ENCODE results near the gene THEMIS.
A peak's percentile ranks its signal among the peaks of the same experiment; 100 is the strongest.

Gene THEMIS

DNA sequence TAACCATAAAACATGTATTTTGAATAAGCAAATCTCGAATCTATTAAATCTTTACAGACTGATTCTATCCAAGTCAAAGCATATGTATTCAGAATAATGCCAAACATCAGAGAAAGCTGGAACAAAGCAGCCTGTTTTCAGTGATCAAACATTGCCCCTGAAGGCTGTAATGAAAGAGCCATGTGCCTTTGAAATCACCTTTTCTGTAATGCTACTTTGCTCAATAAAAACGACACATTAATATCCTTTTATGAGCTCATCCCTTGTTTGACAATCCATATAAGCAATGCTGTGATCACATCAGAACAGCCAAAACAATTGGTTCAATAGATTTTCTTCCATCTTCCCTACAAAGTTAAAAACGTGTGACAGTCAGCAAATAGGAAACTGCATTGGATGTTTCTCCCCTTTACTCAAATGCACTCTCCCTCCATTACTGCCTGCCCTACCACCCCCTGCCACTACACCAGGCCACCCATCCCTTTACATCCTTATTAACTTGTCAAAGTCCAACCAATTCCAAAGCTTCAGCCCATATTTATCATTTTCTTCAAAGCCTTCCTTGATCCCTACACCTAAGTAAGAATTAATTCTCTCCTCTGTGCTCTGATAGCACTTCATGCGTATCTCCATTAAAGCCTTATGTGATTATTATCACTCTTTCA is 42.0 kb downstream of the THEMIS start:
- no peak for DNase-seq (ENCODE audit: insufficient read length)
- FAIRE-seq: peak; percentile 5
- TF ChIP-seq TAF1 (IDR thresholded peaks at IDR 0.05; ENCODE audit: borderline replicate concordance, low read depth, low read length) (no peak), POLR2A (IDR thresholded peaks at IDR 0.05; ENCODE audit: low read depth, low read length) (no peak), POLR2AphosphoS5 (IDR thresholded peaks at IDR 0.05; ENCODE audit: low read depth, low read length) (no peak)

DNA sequence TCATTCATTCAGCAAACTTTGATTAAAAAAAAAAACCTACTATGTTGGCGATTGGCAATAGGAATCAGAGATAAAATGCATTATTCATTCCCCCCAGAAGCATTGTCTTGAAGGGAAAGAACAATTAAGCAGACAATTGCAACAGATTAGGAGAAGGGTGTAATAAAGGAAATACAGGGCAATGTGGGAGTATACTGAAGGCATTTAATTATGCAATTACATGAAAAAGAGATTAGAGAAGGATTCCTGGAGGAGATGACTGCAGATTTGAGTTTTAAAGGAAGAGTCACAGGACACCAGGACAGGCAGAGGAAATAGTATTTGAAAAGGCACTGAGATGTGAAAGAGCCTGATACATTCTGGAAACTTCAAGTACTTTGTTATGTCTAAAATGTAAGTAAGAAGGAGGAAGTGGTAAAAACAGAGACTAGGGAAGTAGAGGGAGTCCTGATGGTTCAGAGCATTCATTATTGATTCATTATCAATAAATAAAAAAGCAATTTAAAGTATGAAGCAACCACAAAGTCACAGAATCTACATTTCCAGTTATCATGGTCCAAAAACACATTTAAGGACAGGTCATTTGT is 43.7 kb downstream of the THEMIS start:
- DNase-seq (ENCODE audit: insufficient read length) (no peak), FAIRE-seq (no peak)
- TF ChIP-seq POLR2AphosphoS5 (IDR thresholded peaks at IDR 0.05; ENCODE audit: low read depth, low read length) (no peak), POLR2A (IDR thresholded peaks at IDR 0.05; ENCODE audit: low read depth, low read length) (no peak), TAF1 (IDR thresholded peaks at IDR 0.05; ENCODE audit: borderline replicate concordance, low read depth, low read length) (no peak)

DNA sequence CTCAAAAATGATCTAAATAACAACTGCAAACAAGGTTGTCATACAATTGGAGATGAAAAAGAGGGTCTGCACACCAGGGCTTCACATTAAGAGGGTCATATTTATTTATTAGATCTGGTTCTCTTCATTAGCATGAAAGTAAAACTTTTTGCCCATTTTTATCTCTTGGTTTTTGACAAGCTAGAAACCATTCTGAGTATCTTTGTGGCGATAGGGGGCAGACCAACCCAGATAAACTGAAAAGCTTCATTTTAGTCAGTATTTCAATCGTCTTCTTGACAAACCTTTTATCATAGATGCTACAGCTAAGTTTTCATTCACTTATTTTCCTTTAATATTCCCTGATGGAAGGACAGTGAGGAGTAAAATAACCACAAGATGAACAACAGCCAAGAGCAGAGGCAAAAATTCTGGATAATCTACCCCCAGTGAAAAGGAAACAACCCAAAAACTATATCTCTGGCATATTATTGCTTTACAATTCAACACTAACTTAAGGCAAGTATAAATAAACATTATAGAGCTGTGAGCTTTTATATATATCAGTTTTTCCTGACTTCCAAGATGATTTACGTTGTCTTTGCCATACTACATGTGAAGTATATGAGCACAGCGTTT is 45.2 kb downstream of the THEMIS start:
- TF ChIP-seq POLR2A (IDR thresholded peaks at IDR 0.05; ENCODE audit: low read depth, low read length): no peak
- TF ChIP-seq POLR2AphosphoS5 (IDR thresholded peaks at IDR 0.05; ENCODE audit: low read depth, low read length): no peak
- TF ChIP-seq TAF1 (IDR thresholded peaks at IDR 0.05; ENCODE audit: borderline replicate concordance, low read depth, low read length): no peak
- no peak for DNase-seq (ENCODE audit: insufficient read length)
- FAIRE-seq: no peak

DNA sequence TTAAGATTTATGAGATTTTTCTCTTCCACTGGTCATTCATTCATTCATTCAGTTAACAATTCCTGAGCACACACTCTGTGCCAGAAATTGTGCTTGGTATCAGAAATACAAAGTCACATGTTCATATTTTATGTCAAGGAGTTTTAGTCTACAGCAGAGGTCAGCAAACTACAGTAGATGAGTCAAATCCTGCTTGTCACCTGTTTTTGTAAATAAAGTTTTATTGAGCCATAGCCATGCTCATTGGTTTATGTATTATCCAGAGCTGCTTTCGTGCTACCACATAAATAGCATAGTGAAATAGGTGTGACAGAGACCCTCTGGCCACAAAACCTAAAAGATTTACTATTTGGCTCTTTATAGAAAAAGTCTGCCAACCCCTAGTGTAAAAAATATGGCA is 46.8 kb downstream of the THEMIS start:
- DNase-seq (ENCODE audit: insufficient read length) (no peak), FAIRE-seq (no peak)
- TF ChIP-seq POLR2A (IDR thresholded peaks at IDR 0.05; ENCODE audit: low read depth, low read length): no peak
- TF ChIP-seq POLR2AphosphoS5 (IDR thresholded peaks at IDR 0.05; ENCODE audit: low read depth, low read length): no peak
- TF ChIP-seq TAF1 (IDR thresholded peaks at IDR 0.05; ENCODE audit: borderline replicate concordance, low read depth, low read length): no peak

DNA sequence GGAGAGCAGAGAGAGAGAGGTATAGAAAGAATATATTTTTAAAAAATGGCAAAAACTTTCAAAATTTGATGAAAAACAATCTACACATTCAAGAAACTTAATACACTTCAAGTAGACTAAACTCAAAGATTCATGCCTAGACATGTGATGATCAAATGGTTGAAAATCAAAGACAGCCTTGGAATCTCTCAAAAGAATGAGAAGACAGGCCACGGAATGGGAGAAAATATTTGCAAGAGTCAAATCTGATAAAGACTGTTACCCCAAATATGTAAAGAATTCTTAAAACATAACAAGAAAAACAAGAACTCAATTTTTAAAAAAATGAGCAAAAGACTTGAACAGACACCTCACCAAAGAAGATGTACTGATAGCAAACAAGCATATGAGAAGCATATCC is 49.7 kb downstream of the THEMIS start:
- FAIRE-seq: no peak
- DNase-seq (ENCODE audit: insufficient read length): no peak
- TF ChIP-seq POLR2A (IDR thresholded peaks at IDR 0.05; ENCODE audit: low read depth, low read length) (no peak), POLR2AphosphoS5 (IDR thresholded peaks at IDR 0.05; ENCODE audit: low read depth, low read length) (no peak), TAF1 (IDR thresholded peaks at IDR 0.05; ENCODE audit: borderline replicate concordance, low read depth, low read length) (no peak)

DNA sequence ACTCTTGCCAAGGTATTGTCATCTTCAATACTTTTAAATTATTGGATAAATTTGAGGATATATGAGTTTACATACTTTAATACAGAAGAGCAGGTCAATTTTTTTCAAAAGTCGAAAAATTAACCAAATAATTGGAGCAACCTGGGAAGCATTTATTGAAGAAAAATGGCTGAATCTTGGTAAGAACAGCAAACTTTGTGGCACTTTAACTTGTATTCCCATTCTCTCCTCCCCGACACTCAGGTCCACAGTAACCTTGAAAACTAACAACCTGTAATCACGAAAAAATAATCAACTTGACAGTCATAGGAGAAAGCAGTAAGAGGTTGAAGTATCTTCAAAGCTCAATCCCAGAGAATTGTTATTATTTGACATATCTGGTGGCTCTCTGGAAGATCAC is 55.6 kb downstream of the THEMIS start:
- TF ChIP-seq POLR2AphosphoS5 (IDR thresholded peaks at IDR 0.05; ENCODE audit: low read depth, low read length): no peak
- TF ChIP-seq TAF1 (IDR thresholded peaks at IDR 0.05; ENCODE audit: borderline replicate concordance, low read depth, low read length): no peak
- no peak for TF ChIP-seq POLR2A (IDR thresholded peaks at IDR 0.05; ENCODE audit: low read depth, low read length)
- FAIRE-seq: no peak
- DNase-seq (ENCODE audit: insufficient read length): no peak

GRCh38 chr6:127844529-127844928 is 56.3 kb downstream of the THEMIS start:
- DNase-seq (ENCODE audit: insufficient read length): no peak
- no peak for FAIRE-seq
- TF ChIP-seq POLR2A (IDR thresholded peaks at IDR 0.05; ENCODE audit: low read depth, low read length) (no peak), TAF1 (IDR thresholded peaks at IDR 0.05; ENCODE audit: borderline replicate concordance, low read depth, low read length) (no peak), POLR2AphosphoS5 (IDR thresholded peaks at IDR 0.05; ENCODE audit: low read depth, low read length) (no peak)

DNA sequence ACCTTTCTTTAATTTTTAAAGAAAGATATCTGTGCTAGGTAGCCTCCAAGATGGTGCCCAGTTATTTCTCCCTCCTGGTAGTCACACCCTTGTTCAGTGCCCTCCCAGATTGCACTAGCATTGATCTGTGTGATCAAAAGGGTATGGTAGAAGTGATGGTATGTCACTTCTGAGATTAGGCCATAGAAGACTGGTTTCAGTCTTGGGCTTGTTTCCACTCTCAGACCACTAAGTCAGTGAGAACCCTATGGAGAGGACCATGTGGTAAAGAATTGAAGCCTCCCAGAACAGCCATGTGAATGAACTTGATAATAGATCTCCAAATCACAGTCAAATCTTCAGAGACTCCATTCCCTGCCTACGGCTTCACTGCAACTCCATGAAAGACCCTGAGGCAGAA is 57.3 kb downstream of the THEMIS start:
- FAIRE-seq: no peak

GRCh38 chr6:127842562-127842961 is 58.3 kb downstream of the THEMIS start:
- no peak for TF ChIP-seq POLR2A (IDR thresholded peaks at IDR 0.05; ENCODE audit: low read depth, low read length)
- no peak for FAIRE-seq
- DNase-seq (ENCODE audit: insufficient read length): no peak

More for the DNA sequence above, 57.3 kb downstream of the THEMIS start:
- TF ChIP-seq POLR2AphosphoS5 (IDR thresholded peaks at IDR 0.05; ENCODE audit: low read depth, low read length): no peak
- no peak for TF ChIP-seq TAF1 (IDR thresholded peaks at IDR 0.05; ENCODE audit: borderline replicate concordance, low read depth, low read length)
- TF ChIP-seq POLR2A (IDR thresholded peaks at IDR 0.05; ENCODE audit: low read depth, low read length): no peak
- DNase-seq (ENCODE audit: insufficient read length): no peak

GRCh38 chr6:127841811-127842210 is 59.0 kb downstream of the THEMIS start:
- no peak for DNase-seq (ENCODE audit: insufficient read length)
- TF ChIP-seq POLR2AphosphoS5 (IDR thresholded peaks at IDR 0.05; ENCODE audit: low read depth, low read length): no peak
- no peak for TF ChIP-seq POLR2A (IDR thresholded peaks at IDR 0.05; ENCODE audit: low read depth, low read length)
- TF ChIP-seq TAF1 (IDR thresholded peaks at IDR 0.05; ENCODE audit: borderline replicate concordance, low read depth, low read length): no peak
- no peak for FAIRE-seq

- no peak for TF ChIP-seq POLR2AphosphoS5 (IDR thresholded peaks at IDR 0.05; ENCODE audit: low read depth, low read length)
- no peak for TF ChIP-seq POLR2A (IDR thresholded peaks at IDR 0.05; ENCODE audit: low read depth, low read length)
- TF ChIP-seq TAF1 (IDR thresholded peaks at IDR 0.05; ENCODE audit: borderline replicate concordance, low read depth, low read length): no peak
- no peak for FAIRE-seq
- no peak for DNase-seq (ENCODE audit: insufficient read length)
Measured at GRCh38 chr6:127834136-127834535, 66.7 kb downstream of the THEMIS start.

DNA sequence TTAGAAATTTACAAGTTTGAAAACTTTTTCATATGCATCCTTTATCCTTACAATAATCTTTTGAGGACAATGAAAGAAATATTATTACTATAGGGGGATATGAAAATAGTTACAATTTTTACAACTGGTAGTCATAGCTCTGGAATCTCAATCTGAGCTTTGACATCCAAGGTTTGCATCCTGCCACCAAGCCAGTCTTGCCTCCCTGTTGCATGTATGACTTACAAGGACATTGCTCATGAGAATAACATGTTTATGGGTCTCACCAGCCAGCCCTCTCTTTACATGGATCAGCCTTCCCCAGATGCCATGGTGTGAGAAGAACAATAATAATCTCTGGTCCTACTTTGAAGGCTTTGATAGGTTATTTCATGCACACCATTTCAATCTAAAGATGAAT is 67.5 kb downstream of the THEMIS start:
- FAIRE-seq: no peak

More for the DNA sequence above, 67.5 kb downstream of the THEMIS start:
- DNase-seq (ENCODE audit: insufficient read length): no peak
- TF ChIP-seq POLR2AphosphoS5 (IDR thresholded peaks at IDR 0.05; ENCODE audit: low read depth, low read length) (no peak), POLR2A (IDR thresholded peaks at IDR 0.05; ENCODE audit: low read depth, low read length) (no peak), TAF1 (IDR thresholded peaks at IDR 0.05; ENCODE audit: borderline replicate concordance, low read depth, low read length) (no peak)
